ENCODE results near the gene CHD5. TPM values are rescaled to one million over a fixed set of nuclear protein-coding genes. Genes with fewer than 3 reads are reported as not detected.
A peak's percentile ranks its signal among the peaks of the same experiment; 100 is the strongest.

CHD5 gene
- total RNA-seq, 2 donors from 2014 or later: 1.1 to 3.2 TPM

- ATAC-seq (ENCODE audit: insufficient number of reproducible peaks, low FRiP score, low read depth): no peak
Observed at GRCh38 chr1:6052543-6053205, 127.4 kb downstream of the CHD5 start.

More at GRCh38 chr1:6052543-6053205, 127.4 kb downstream of the CHD5 start:
- H3K9me3 ChIP-seq: no peaks in the 10 kb centered on the region
- H3K4me1 ChIP-seq (ENCODE audit: control insufficient read depth in 1 of 2, low read depth in 2 of 2): no peaks in the 10 kb centered on the region
- TF ChIP-seq CTCF (IDR thresholded peaks at IDR 0.05): peak; percentile 20
- H3K27ac ChIP-seq: no peak overlapping the region
- H3K4me3 ChIP-seq: no peak overlapping the region
- DNase-seq (ENCODE audit: low spot score): no peak
- H3K36me3 ChIP-seq: no peaks in the 10 kb centered on the region
- H3K27me3 ChIP-seq (replicated peaks; ENCODE audit: insufficient read depth): no peaks in the 10 kb centered on the region

Other genes starting within 250 kb of the CHD5 start
- gene NPHP4, start 187.9 kb downstream of the CHD5 start, total RNA-seq: 10 to 100 TPM; 11.4 to 15.1 TPM
- gene KCNAB2, start 134.4 kb downstream of the CHD5 start, total RNA-seq: 10 to 100 TPM; 14.0 to 36.1 TPM
- gene RPL22, start 19.3 kb upstream of the CHD5 start, total RNA-seq: 100 to 1,000 TPM in 1 of 2 donors, 10 to 100 TPM in 1; 80.4 to 130 TPM
- gene RNF207, start 25.8 kb upstream of the CHD5 start, total RNA-seq: 10 to 100 TPM; 30.5 to 50.1 TPM
- 10 to 100 TPM; 65.3 to 90.0 TPM for gene ICMT, start 55.6 kb upstream of the CHD5 start, total RNA-seq
- not detected for gene HES3, start 63.9 kb upstream of the CHD5 start, total RNA-seq
- 1 to 10 TPM; 4.6 to 4.7 TPM for gene GPR153, start 80.8 kb upstream of the CHD5 start, total RNA-seq
- gene ACOT7, start 213.4 kb upstream of the CHD5 start, total RNA-seq: 10 to 100 TPM; 23.7 to 33.0 TPM
- not detected for gene HES2, start 239.6 kb upstream of the CHD5 start, total RNA-seq
- gene ESPN, start 244.5 kb upstream of the CHD5 start, total RNA-seq: not detected

Measured in thoracic aorta (tissue), 2 donors.